NCI-H1436 (cell line): Measurements from ENCODE around the gene OR56A1.
"Not testable (repeated sequence)": the region's sequence is repeated elsewhere in the genome, so short reads cannot be mapped to it uniquely, and the experiment has no call there.

Experiments
- DNase-seq: peaks from one replicate; lab custom pipeline; 2025; lab: John Stamatoyannopoulos, UW

The OR56A1 gene, protein sequence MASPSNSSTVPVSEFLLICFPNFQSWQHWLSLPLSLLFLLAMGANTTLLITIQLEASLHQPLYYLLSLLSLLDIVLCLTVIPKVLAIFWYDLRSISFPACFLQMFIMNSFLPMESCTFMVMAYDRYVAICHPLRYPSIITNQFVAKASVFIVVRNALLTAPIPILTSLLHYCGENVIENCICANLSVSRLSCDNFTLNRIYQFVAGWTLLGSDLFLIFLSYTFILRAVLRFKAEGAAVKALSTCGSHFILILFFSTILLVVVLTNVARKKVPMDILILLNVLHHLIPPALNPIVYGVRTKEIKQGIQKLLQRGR

DNA sequence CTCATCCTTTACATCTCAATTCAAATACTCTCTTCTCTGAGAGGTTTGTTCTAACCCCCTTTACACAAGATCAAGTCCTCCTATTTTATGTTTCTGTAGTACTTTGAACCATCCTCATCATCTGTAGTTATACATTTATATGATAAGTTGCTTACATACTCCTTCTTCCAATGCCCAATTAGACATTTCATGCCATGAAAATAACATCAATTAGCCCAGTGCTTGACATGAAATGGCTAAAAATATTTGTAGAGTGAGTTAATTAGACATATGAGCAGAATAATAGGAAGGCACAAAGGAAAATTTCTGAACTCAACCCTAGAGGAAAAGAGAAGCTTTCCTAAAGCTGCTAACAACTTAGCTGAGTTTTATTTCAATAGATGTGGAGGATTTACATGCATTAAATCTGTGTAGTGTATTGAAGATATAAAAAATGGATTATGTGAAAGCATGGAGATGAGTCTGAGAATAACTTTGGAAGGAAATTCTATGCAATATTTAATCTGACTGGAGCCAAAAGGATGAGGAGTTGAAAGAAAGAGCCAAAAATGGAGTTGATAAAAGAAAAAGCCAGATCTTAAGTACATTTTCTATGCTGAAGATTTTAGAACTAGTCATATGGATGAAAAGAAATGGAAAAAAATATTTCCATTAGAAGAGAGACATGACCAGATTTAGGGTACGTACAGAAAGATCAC, at the start of gene OR56A1:
TSS of gene OR56A1 (minus strand) at position 51 of the 698 bp plus-strand sequence. CDS start 3,066 bp downstream, outside the sequence.
- no peak for DNase-seq

DNA sequence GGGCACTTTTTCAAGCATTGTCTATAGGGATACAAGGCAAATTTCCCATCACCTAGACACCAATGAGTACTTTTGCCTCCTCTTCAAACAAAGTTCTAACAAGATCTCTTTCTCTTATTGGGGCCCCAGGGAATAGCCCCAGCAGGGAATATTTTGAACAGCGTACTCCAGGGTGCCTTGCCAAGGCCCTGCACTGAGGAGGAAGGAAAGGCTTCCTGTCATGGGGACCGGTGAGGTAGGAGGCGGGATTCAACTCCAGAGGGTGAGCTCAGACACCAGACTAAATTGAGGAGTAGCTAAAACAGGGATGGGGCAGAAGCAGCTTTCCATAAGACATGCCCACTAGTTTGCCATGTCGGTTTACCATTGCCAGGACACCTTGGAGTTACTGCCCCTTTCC, 48.9 kb upstream of the OR56A1 start:
- DNase-seq, result no peak

- no peak for DNase-seq
Observed at GRCh38 chr11:6077723-6078122, 47.2 kb upstream of the OR56A1 start.

DNA sequence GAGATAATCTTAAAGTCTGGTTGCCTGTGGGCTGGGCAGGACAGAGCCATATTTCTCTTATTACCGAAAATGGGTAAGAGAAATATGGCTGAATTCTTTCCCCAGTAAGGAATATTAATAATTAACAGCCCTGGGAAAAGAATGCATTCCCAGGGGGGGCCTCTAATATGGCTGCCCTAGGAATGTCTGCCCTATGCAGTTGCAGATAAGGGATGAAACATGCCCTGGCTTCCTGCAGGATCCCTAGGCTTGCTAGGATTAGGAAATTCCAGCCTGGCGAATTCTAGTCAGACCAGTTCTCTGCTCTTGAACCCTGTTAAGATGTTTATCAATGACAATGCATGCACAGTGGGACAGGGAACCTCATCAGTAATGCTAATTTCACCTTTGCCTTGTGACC, 45.9 kb upstream of the OR56A1 start:
- not testable (repeated sequence) for DNase-seq

DNA sequence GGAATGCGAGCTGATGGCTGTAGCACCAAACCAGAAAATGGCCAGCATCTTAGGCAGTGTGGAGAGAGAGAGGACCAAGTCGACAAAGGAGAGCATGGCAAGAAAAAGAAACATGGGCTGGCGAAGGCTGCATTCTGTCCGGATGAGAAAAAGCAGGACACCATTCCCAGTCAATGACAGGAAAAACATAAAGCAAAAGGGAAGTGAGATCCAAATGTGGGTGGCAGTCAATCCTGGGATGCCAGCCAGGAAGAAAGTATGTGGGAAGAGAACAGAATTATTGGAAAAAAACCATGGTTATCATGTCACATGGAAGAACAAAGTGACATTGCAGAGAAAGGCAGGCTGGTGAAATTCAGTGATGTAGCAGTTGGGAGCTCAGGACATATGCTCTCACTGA, 36.9 kb upstream of the OR56A1 start:
- no peak for DNase-seq

DNA sequence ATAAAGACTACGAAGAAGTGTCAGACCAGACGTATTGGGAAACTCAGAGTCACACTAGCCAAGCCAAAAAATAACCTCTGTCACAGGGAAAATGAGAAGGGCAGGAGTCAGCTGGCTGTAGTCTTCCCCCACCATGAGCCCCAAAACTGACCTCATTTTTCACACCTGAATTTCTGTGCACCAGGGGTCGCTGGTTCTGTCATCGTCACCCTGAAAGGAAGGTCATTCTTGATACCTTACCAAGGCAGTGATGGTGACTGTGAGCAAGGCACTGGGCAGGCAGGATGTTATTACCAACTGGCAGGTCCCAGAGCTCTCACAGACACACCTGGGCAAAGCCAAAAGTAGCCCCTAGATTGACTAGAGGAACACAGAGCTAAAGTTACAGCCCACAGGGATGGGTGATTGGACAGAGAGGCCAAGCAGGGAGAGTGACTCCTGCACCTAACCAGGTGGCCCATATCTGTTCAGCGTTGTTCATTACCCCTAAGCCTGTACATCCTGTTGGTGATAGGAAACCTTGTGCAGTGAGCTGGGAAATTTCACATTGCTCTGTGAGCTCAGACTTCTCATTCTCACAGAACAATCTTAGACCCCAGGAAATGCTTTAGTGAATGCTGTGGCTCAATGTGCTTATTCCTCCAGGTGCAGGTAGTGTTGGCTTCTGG, 32.3 kb upstream of the OR56A1 start:
- no peak for DNase-seq

DNA sequence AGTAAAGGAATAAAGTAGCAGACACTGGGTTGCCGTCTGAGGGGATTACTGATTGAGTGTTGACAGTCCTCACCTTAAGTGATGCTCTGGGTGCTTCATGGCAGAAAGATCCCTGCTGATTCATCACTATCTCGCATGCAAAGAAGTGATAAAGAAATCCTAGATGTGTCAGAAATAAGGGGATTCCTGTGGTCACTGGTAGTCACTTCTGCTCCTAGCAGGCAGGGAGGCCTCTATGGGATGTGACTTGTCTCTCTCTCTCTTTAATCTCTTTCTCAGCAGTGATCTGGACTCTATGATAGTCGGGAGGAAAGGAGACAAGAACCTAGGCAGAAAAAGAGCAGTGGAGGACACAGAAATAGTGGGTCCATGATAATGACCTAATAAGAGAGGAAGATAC, 30.9 kb upstream of the OR56A1 start:
- DNase-seq, result no peak

- no peak for DNase-seq
Observed at GRCh38 chr11:6057452-6057851, 26.9 kb upstream of the OR56A1 start.

- DNase-seq, result no peak
Observed at GRCh38 chr11:6055569-6055968, 25.0 kb upstream of the OR56A1 start.

- no peak for DNase-seq
Observed at GRCh38 chr11:6052374-6052773, 21.8 kb upstream of the OR56A1 start.

DNA sequence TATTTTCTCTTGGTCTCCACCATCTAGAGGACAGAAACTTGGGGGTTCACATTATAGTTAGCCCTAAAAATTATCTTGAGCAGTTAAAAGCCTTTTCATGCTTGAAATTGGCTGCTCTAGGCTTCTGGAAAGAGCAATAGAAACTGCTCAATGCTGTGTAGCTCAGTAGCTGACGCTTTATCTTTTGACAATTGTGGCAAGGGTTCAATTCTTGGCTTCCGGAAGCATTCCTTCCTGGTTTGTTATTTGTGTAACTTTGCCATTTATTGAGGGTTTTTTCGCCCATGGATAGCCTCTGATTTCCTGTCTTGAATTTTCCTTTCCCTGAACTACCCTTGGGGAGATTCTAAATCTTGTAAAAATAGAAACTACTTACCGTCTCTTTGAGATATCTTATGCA, 10.3 kb upstream of the OR56A1 start:
- DNase-seq, result no peak

DNA sequence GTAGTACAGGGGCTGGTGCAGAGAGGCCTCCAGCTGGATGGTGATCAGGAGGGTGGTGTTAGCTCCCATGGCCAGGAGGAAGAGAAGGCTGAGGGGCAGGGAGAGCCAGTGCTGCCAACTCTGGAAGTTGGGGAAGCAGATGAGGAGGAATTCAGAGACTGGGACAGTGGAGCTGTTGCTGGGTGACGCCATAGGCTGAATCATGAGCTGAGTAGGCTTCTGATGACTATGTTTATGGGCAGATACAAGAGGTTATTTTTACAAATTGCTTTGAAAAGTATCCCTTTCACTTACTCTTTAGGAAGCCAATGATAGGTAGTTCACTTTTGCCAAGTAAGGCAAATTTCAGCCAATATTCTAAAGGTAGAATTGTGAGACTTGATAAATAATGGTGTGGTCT, 3.1 kb downstream of the OR56A1 start:
- no peak for DNase-seq

DNA sequence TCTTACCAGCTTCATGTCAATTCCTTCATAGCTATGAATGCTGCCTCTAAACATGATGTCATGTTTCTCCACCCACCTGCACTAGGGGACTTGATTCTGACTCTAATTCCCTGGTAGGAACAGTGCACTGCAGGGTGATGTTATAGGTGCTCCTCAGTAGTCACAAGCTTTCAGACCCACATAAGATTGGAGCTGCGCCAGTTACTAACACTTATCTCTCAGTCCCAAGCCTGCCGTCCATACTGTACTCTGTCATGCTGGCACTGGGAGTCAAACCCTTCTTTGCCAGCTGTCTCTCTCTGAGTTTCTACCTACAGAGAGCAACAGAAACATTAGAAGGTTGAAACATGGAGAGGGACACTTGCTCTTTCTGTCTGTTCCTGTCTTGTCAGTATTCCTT, 5.5 kb downstream of the OR56A1 start:
- DNase-seq, result no peak

DNA sequence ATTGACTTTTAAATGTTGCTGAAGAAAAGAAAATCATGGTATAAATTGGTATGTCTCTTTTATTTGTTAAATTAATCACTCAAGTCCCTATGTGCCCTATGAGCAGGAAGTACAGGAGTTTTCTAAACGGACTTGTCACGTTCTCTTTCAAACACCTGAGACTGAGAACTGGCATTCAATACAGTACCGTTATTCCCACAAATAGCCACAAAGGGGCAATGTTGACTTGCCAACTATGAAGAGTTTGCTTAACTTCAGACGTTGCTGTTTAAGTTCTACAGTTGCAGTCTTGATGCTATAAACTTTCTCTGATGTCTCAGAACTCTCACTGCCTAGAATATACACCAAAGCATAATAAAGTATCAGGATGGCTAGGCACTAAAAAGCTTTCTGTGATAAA, 7.6 kb downstream of the OR56A1 start:
- peak; percentile 9 for DNase-seq

DNA sequence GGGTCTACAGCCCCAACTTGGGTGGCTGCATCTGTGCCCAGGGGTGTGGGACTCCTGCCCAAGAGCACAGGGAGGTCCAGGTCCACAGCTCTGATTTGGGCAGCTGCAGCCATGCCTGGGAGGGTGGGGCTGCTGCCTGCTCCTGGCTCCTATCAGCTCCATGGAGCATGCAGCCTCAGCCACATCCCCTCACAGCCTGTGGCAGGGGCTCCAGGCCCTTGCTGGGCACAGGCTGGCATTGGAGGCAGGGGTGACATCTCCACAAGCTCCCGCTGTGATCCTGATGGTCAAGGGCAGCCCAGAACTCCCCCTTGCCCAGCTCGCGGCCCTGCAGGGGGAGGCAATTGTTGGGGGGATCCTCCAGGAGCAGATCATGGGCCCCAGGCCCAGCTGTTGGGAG, 17.5 kb downstream of the OR56A1 start:
- no peak for DNase-seq

DNA sequence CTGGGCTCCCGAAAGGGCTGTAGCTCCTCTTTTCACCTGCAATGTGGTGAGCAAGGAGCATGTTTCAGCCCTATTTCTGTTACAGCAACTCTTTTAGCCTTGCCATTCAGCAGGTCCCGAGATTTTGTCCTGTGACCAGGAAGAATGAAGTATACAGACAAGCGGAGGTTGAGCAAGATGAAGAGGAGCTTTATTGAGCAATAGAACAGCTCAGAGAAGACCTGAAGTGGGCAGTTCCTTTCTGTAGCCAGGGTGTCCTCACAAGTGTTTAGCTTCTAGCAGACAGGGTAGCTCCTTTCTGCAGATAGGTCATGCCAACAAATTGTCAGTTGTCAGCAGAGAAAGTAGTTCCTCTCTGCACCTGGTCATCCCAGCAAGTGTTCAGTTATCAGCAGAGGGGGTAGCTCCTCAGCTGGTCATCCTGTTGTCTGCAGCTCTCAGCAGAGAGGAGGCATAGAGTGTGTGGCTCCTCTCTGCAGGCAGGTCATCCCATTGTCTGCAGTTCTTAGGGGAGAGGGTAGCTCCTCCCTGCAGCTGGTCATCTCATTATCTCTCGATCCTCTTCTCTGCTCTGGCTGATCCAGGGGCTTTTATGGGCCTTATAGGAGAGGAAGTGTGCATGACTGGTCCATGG, 18.4 kb downstream of the OR56A1 start:
- DNase-seq, result no peak

GRCh38 chr11:6006846-6007245, 23.7 kb downstream of the OR56A1 start, which contains the start of gene OR56A4:
TSS of gene OR56A4 (minus strand) at chr11:6006946. CDS start at chr11:6002992, 3,954 bp downstream.
- DNase-seq, result no peak

DNA sequence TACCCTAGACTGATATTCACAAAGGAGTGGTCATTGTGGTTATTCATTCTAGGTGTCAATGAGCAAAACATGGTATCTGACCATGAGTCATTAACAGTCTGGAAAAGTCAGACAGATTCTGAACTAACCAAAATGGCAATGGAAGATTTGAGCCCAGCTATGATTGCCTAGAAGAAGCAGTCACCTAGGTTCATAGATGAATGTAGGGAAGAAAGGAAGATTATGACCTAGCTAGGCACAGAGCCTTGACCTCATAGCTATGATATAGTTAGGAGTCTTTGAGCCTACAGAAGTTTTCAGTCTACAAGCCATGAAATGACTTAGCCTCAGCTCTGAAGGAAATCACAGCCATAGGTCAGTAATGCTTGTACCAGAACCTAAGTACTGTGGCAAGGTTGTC, 24.2 kb downstream of the OR56A1 start:
- no peak for DNase-seq

GRCh38 chr11:6002202-6002699, 28.3 kb downstream of the OR56A1 start:
- DNase-seq, result no peak

DNA sequence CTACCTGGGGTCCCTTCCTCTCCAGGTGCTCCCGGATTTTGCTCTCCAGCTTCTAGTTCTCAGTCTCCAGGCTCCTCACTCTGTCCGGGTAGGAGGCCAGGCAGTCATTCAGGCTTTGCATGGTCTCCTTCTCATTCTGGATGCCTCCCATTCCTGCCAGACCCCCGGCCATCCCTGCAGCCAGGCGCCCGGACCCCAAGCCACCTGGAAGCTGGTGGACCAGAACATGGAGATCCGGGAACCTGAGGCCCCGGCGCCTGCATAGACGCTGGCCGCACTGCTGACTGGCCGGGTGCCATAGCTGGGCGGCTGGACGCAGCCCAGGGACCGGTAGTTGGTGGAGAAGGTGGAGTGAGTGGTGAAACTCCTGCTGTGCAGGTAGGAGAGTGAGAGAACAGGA, 35.8 kb downstream of the OR56A1 start:
- DNase-seq, result no peak

DNA sequence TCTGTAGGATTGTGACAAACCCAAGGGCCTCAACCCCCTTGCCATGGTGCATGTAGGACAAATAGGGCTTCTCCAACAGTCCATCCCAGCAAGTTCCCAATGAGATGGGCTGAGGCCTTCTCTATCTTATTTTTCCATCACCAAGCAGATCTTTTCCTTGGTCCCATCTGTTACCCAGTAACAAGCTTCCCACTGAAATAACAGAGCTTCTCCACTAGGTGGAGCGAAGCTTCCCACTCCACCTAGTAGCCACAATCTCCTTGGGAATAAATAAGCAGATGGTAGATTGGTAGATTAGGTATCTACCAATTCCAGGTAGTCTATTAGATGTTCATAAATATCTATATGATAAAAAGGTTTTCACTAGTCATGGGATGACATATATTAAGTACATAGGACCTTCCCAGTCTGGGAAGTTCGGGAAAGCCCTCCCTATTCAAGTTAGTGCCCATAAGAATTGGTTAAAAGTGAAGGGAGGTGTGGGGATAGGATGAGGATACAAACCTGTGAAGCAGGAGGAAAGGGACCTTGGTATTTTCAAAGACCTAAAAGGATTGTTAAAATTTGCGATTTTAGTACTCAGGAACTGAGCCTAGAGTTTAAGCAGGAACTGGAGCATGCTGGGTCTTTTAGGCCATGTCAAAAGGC, 37.8 kb downstream of the OR56A1 start:
- no peak for DNase-seq

GRCh38 chr11:5992150-5992549, 38.4 kb downstream of the OR56A1 start:
- no peak for DNase-seq
